ENCODE measurements around the gene GRAMD1C.

The GRAMD1C gene

GRCh38 chr3:113867506-113867905 lies 28.9 kb downstream of the GRAMD1C start:
- no peak for DNase-seq

- no peak for DNase-seq
Measured at GRCh38 chr3:113873293-113873692, 34.7 kb downstream of the GRAMD1C start.

- DNase-seq = no peak
Measured at GRCh38 chr3:113873814-113874526, 35.4 kb downstream of the GRAMD1C start.

GRCh38 chr3:113878403-113878802 lies 39.8 kb downstream of the GRAMD1C start:
- DNase-seq = no peak

GRCh38 chr3:113885050-113885449 lies 46.5 kb downstream of the GRAMD1C start:
- DNase-seq = no peak

- no peak for DNase-seq
Measured at GRCh38 chr3:113890256-113890900, 51.8 kb downstream of the GRAMD1C start.

- no peak for DNase-seq
Measured at GRCh38 chr3:113894927-113895326, 56.3 kb downstream of the GRAMD1C start.

- no peak for DNase-seq
Measured at GRCh38 chr3:113895964-113896363, 57.4 kb downstream of the GRAMD1C start.

GRCh38 chr3:113896930-113897329 lies 58.3 kb downstream of the GRAMD1C start:
- no peak for DNase-seq

GRCh38 chr3:113897373-113897777 lies 58.8 kb downstream of the GRAMD1C start:
- DNase-seq = no peak

- DNase-seq = no peak
Measured at GRCh38 chr3:113898892-113899291, 60.3 kb downstream of the GRAMD1C start.

- DNase-seq = no peak
Measured at GRCh38 chr3:113906568-113907140, 68.1 kb downstream of the GRAMD1C start.

GRCh38 chr3:113908133-113908532 lies 69.5 kb downstream of the GRAMD1C start:
- no peak for DNase-seq

GRCh38 chr3:113910966-113911365 lies 72.4 kb downstream of the GRAMD1C start:
- no peak for DNase-seq

GRCh38 chr3:113912552-113913236 lies 74.1 kb downstream of the GRAMD1C start:
- peak; percentile 62 for DNase-seq

GRCh38 chr3:113914646-113915045 lies 76.1 kb downstream of the GRAMD1C start:
- no peak for DNase-seq

GRCh38 chr3:113927556-113927955 lies 89.0 kb downstream of the GRAMD1C start:
- no peak for DNase-seq

- DNase-seq = no peak
Measured at GRCh38 chr3:113946831-113947230, 108.2 kb downstream of the GRAMD1C start.

GRCh38 chr3:113947372-113948014 lies 108.9 kb downstream of the GRAMD1C start, which contains the start of gene ZDHHC23:
Gene ZDHHC23, plus strand, starts transcription at chr3:113948013. Its CDS starts 790 bp downstream, at chr3:113948803.
- peak; percentile 79 for DNase-seq

GRCh38 chr3:113948015-113948917 lies 109.7 kb downstream of the GRAMD1C start:
- peak; percentile 46 for DNase-seq

- no peak for DNase-seq
Measured at GRCh38 chr3:113952921-113953320, 114.3 kb downstream of the GRAMD1C start.

GRCh38 chr3:113953677-113954076 lies 115.1 kb downstream of the GRAMD1C start:
- DNase-seq = no peak

All from NCI-H345 (cell line).